ENCODE measurements around the gene TMEM184B. TPM values are rescaled to one million over a fixed set of nuclear protein-coding genes. Genes with fewer than 3 reads are reported as not detected.
A peak's percentile ranks its signal among the peaks of the same experiment; 100 is the strongest.

The TMEM184B gene
- polyA plus RNA-seq, 1 donor (not counting 4 experiments of a cell fraction or from before 2014, with no cell fraction given) = 18.8 TPM

DNA sequence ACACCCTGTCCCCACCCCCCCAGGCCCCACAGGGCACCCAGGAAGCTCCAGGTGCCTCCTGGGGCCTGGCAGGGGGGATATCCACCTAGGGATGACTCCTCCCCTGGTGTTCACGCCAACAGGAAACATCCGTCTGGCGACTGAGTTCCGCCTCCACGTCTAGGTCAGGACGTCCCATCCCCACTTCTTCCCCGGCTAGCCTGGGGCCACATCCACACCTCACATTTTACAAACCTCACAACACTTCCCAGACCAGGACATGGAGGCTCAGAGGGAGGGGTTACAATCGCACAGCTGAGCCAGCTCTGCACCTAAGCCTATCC is 50.1 kb downstream of the TMEM184B start:
- H3K27me3 ChIP-seq (ENCODE audit: control insufficient read depth, extremely low read depth, insufficient read depth, low read length) = no peaks in the 10 kb centered on the region
- dilution Hi-C loops (cut with MboI; ENCODE audit: extremely low pct_ligation_motif_present, low sequenced_read_pairs) = no loop called here
- H3K4me3 ChIP-seq (ENCODE audit: control insufficient read depth in 2 of 3, extremely low read depth in 1 of 3, insufficient read depth in 2 of 3, low read depth in 1 of 3, low read length in 3 of 3) = no peak overlapping the region
- DNase-seq (ENCODE audit: low read depth, low spot score) (no peak), FAIRE-seq (peak; percentile 88)
- no peaks in the 10 kb centered on the region for H3K9me3 ChIP-seq (ENCODE audit: control insufficient read depth, low read depth, low read length)
- H3K4me1 ChIP-seq (ENCODE audit: control insufficient read depth, extremely low read depth, insufficient read depth, low read length) = peaks cover 50% of the 10 kb centered on the region
- H3K9ac ChIP-seq (ENCODE audit: control insufficient read depth, extremely low read depth, insufficient read depth, low read length) = peak overlapping the region; percentile 36
- H3K36me3 ChIP-seq (ENCODE audit: control insufficient read depth in 2 of 2, extremely low read depth in 1 of 2, insufficient read depth in 2 of 2, low read length in 2 of 2) = peaks cover 19% of the 10 kb centered on the region in 2 experiments
- H3K4me2 ChIP-seq (ENCODE audit: control insufficient read depth, extremely low read depth, insufficient read depth, low read depth, low read length) = no peak overlapping the region
- no peak overlapping the region for H2AFZ ChIP-seq (ENCODE audit: control insufficient read depth, low read length)
- no peaks in the 10 kb centered on the region for H3K79me2 ChIP-seq (ENCODE audit: control insufficient read depth, insufficient read depth, low read length)
- peak overlapping the region; percentile 65 for H3K27ac ChIP-seq (ENCODE audit: control insufficient read depth, insufficient read depth, low read length)
- TF ChIP-seq, protein P1, sequence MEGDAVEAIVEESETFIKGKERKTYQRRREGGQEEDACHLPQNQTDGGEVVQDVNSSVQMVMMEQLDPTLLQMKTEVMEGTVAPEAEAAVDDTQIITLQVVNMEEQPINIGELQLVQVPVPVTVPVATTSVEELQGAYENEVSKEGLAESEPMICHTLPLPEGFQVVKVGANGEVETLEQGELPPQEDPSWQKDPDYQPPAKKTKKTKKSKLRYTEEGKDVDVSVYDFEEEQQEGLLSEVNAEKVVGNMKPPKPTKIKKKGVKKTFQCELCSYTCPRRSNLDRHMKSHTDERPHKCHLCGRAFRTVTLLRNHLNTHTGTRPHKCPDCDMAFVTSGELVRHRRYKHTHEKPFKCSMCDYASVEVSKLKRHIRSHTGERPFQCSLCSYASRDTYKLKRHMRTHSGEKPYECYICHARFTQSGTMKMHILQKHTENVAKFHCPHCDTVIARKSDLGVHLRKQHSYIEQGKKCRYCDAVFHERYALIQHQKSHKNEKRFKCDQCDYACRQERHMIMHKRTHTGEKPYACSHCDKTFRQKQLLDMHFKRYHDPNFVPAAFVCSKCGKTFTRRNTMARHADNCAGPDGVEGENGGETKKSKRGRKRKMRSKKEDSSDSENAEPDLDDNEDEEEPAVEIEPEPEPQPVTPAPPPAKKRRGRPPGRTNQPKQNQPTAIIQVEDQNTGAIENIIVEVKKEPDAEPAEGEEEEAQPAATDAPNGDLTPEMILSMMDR (optimal IDR thresholded peaks at IDR 0.05 in 1 of 3, IDR thresholded peaks at IDR 0.05 in 1 of 3, conservative IDR thresholded peaks at IDR 0.05 in 1 of 3; ENCODE audit: extremely low read depth in 1 of 3, insufficient read depth in 2 of 3, low read length in 3 of 3) = no peak
- TF ChIP-seq EZH2 (IDR thresholded peaks at IDR 0.05; ENCODE audit: low read length) = no peak
- H4K20me1 ChIP-seq (ENCODE audit: control insufficient read depth, extremely low read depth, insufficient read depth, low read length) = no peaks in the 10 kb centered on the region
- peaks cover 4% of the 10 kb centered on the region for H3K9me1 ChIP-seq (ENCODE audit: control insufficient read depth, extremely low read depth, insufficient read depth, low read length)

DNA sequence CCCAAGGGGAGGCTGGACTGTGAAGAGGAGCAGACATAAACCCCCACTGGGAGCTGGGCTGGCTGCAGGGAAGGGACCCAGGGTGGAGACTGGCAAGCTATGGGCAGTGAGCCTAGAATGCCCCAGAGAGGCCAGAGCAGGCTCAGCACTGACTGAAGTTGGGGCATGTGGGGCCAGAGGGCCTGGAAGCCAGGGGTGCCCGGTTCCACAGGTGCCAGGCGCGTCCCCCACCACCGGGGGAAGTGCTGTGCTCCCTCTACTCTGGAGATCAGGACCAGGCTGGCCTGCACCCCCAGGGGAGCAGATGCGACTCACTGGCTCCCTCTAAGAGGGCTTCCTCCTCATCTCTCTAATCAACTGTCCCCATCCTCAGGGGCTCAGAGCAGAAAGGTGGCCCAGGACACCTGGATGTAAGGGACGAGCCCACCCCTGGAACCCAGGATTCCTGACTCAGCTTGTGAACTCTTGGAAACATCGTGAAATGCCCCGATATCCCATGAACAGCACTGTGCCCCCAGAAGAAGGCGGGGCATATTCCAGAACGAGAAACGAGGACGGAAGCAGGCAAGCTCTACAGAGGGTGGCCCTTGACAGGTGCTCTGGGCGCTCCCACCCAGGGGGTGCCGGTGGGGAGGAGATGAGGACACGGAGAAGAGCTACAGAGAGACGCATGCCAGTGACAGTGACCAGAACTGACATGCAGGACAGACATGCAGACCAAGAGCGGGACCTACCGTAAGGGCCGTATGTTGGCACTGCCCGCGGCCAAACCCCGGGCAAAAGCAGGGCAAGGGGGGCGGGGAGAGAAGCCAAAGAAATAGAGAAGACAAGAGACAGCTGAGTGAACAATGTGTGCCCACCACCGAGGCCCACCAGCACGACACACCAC is 50.7 kb downstream of the TMEM184B start:
- no peaks in the 10 kb centered on the region for H3K79me2 ChIP-seq (ENCODE audit: control insufficient read depth, insufficient read depth, low read length)
- peak overlapping the region in 1 of 3 experiments; percentile 17 for H3K4me3 ChIP-seq (ENCODE audit: control insufficient read depth in 2 of 3, extremely low read depth in 1 of 3, insufficient read depth in 2 of 3, low read depth in 1 of 3, low read length in 3 of 3)
- TF ChIP-seq, protein P1 (optimal IDR thresholded peaks at IDR 0.05 in 1 of 3, IDR thresholded peaks at IDR 0.05 in 1 of 3, conservative IDR thresholded peaks at IDR 0.05 in 1 of 3; ENCODE audit: extremely low read depth in 1 of 3, insufficient read depth in 2 of 3, low read length in 3 of 3) = peak in 1 of 3 experiments; percentile 10
- TF ChIP-seq EZH2 (IDR thresholded peaks at IDR 0.05; ENCODE audit: low read length) = no peak
- H3K27me3 ChIP-seq (ENCODE audit: control insufficient read depth, extremely low read depth, insufficient read depth, low read length) = no peaks in the 10 kb centered on the region
- H3K27ac ChIP-seq (ENCODE audit: control insufficient read depth, insufficient read depth, low read length) = peak overlapping the region; percentile 65
- H3K9me3 ChIP-seq (ENCODE audit: control insufficient read depth, low read depth, low read length) = no peaks in the 10 kb centered on the region
- H4K20me1 ChIP-seq (ENCODE audit: control insufficient read depth, extremely low read depth, insufficient read depth, low read length) = no peaks in the 10 kb centered on the region
- DNase-seq (ENCODE audit: low read depth, low spot score) (no peak), FAIRE-seq (no peak)
- H3K36me3 ChIP-seq (ENCODE audit: control insufficient read depth in 2 of 2, extremely low read depth in 1 of 2, insufficient read depth in 2 of 2, low read length in 2 of 2) = peaks cover 18 to 19% of the 10 kb centered on the region in 2 experiments
- H3K4me1 ChIP-seq (ENCODE audit: control insufficient read depth, extremely low read depth, insufficient read depth, low read length) = peaks cover 52% of the 10 kb centered on the region
- H3K9me1 ChIP-seq (ENCODE audit: control insufficient read depth, extremely low read depth, insufficient read depth, low read length) = peaks cover 4% of the 10 kb centered on the region
- H2AFZ ChIP-seq (ENCODE audit: control insufficient read depth, low read length) = no peak overlapping the region
- H3K9ac ChIP-seq (ENCODE audit: control insufficient read depth, extremely low read depth, insufficient read depth, low read length) = peak overlapping the region; percentile 2
- dilution Hi-C loops (cut with MboI; ENCODE audit: extremely low pct_ligation_motif_present, low sequenced_read_pairs) = no loop called here
- peak overlapping the region; percentile 46 for H3K4me2 ChIP-seq (ENCODE audit: control insufficient read depth, extremely low read depth, insufficient read depth, low read depth, low read length)

All from keratinocyte (primary cell).